Measurements from ENCODE around the gene NAT16. TPM values are rescaled to one million over a fixed set of nuclear protein-coding genes. Genes with fewer than 3 reads are reported as not detected.
"Not testable (repeated sequence)": the region's sequence is repeated elsewhere in the genome, so short reads cannot be mapped to it uniquely, and the experiment has no call there.

The NAT16 gene
- total RNA-seq, 2 experiments from 2014 or later: not detected

GRCh38 chr7:101151908-101152651 lies 28.0 kb downstream of the NAT16 start:
- POLR2A ChIA-PET: no interaction called here
- no peaks in the 10 kb centered on the region for H3K9me3 Mint-ChIP-seq
- intact Hi-C loops (cut with micrococcal nuclease): no loop called here

GRCh38 chr7:101140746-101141382 lies 39.2 kb downstream of the NAT16 start:
- ChIA-PET POLR2A (no interaction called here), CTCF (interaction anchor here (1.0 to 9.4 kb wide), 4 partner anchors 13 to 150 kb away, joined by 4 to 297 read pairs (median 5); no protein-coding TSS in a partner anchor)
- intact Hi-C loops (cut with micrococcal nuclease): loop anchor here (5.0 kb wide), 1 partner anchor 151 kb away; no protein-coding TSS in a partner anchor
- H3K4me1 Mint-ChIP-seq (ENCODE audit: low read depth): peaks cover 37% of the 10 kb centered on the region
- H3K27me3 Mint-ChIP-seq: peaks cover 5% of the 10 kb centered on the region
- H3K36me3 Mint-ChIP-seq: no peaks in the 10 kb centered on the region
- DNase-seq: no peak
- no peak overlapping the region for H3K4me3 Mint-ChIP-seq
- no peaks in the 10 kb centered on the region for H3K9me3 Mint-ChIP-seq
- no peak overlapping the region for H3K27ac Mint-ChIP-seq

More at GRCh38 chr7:101151908-101152651, 28.0 kb downstream of the NAT16 start:
- H3K27me3 Mint-ChIP-seq: peaks cover 8% of the 10 kb centered on the region
- H3K4me1 Mint-ChIP-seq (ENCODE audit: low read depth): peaks cover 12% of the 10 kb centered on the region
- no peak for DNase-seq
- no peak overlapping the region for H3K27ac Mint-ChIP-seq
- CTCF ChIA-PET: interaction anchor here (0.9 to 3.0 kb wide), 3 partner anchors 8 to 93 kb away, joined by 3 to 34 read pairs (median 7); partner anchors contain the start of gene FIS1
- H3K36me3 Mint-ChIP-seq: peaks cover 6% of the 10 kb centered on the region
- H3K4me3 Mint-ChIP-seq: no peak overlapping the region

- intact Hi-C loops (cut with micrococcal nuclease): loop anchor here (5.0 kb wide), 1 partner anchor 152 kb away; no protein-coding TSS in a partner anchor
- no peak for DNase-seq
- H3K4me3 Mint-ChIP-seq: no peak overlapping the region
- H3K27me3 Mint-ChIP-seq: peaks cover 9% of the 10 kb centered on the region
- peaks cover 37% of the 10 kb centered on the region for H3K4me1 Mint-ChIP-seq (ENCODE audit: low read depth)
- H3K36me3 Mint-ChIP-seq: no peaks in the 10 kb centered on the region
- no peak overlapping the region for H3K27ac Mint-ChIP-seq
- H3K9me3 Mint-ChIP-seq: no peaks in the 10 kb centered on the region
- ChIA-PET CTCF (interaction anchor here (1.0 to 9.4 kb wide), 4 partner anchors 13 to 151 kb away, joined by 4 to 297 read pairs (median 4); no protein-coding TSS in a partner anchor), POLR2A (no interaction called here)
Measured at GRCh38 chr7:101140339-101140699, 39.8 kb downstream of the NAT16 start.

DNA sequence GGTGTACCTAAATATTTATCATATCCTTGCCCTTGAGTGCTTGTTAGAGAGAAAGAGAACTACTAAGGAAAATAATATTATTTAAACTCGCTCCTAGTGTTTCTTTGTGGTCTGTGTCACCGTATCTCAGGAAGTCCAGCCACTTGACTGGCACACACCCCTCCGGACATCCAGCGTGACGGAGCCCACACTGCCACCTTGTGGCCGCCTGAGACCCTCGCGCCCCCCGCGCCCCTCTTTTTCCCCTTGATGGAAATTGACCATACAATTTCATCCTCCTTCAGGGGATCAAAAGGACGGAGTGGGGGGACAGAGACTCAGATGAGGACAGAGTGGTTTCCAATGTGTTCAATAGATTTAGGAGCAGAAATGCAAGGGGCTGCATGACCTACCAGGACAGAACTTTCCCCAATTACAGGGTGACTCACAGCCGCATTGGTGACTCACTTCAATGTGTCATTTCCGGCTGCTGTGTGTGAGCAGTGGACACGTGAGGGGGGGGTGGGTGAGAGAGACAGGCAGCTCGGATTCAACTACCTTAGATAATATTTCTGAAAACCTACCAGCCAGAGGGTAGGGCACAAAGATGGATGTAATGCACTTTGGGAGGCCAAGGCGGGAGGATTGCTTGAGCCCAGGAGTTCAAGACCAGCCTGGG lies 41.8 kb downstream of the NAT16 start:
- Mint-ChIP-seq H3K27me3 (peaks cover 16% of the 10 kb centered on the region), H3K36me3 (no peaks in the 10 kb centered on the region), H3K4me3 (peak overlapping the region; percentile 30), H3K27ac (peak overlapping the region; percentile 72), H3K4me1 (ENCODE audit: low read depth) (peaks cover 47% of the 10 kb centered on the region), H3K9me3 (no peaks in the 10 kb centered on the region)
- ChIA-PET POLR2A (no interaction called here), CTCF (interaction anchor here (0.6 to 2.9 kb wide), 10 partner anchors 35 to 505 kb away, joined by 3 to 10 read pairs (median 4); partner anchors contain the start of genes ACHE, TRIM56 and UFSP1)
- intact Hi-C loops (cut with micrococcal nuclease): loop anchor here (1.0 kb wide), 1 partner anchor 16 kb away; the partner anchor contains the start of gene AP1S1
- DNase-seq: peak; percentile 94

DNA sequence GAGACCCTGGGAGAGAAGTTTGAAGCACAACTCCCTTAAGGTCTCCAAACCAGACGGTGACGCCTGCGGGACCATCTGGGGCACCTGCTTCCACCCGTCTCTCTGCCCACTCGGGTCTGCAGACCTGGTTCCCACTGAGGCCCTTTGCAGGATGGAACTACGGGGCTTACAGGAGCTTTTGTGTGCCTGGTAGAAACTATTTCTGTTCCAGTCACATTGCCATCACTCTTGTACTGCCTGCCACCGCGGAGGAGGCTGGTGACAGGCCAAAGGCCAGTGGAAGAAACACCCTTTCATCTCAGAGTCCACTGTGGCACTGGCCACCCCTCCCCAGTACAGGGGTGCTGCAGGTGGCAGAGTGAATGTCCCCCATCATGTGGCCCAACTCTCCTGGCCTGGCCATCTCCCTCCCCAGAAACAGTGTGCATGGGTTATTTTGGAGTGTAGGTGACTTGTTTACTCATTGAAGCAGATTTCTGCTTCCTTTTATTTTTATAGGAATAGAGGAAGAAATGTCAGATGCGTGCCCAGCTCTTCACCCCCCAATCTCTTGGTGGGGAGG lies 42.4 kb downstream of the NAT16 start:
- POLR2A ChIA-PET: interaction anchor here (0.7 kb wide), 1 partner anchor 14 kb away, joined by 3 read pairs; no protein-coding TSS in a partner anchor
- CTCF ChIA-PET: interaction anchor here (0.6 to 2.9 kb wide), 9 partner anchors 36 to 248 kb away, joined by 3 to 10 read pairs (median 4); partner anchors contain the start of genes ACHE, TRIM56 and UFSP1

GRCh38 chr7:101134399-101134980 lies 45.6 kb downstream of the NAT16 start:
- ChIA-PET POLR2A (no interaction called here), CTCF (interaction anchor here (1.7 to 4.8 kb wide), 3 partner anchors 8 to 58 kb away, joined by 5 to 24 read pairs (median 11); partner anchors contain the start of gene SERPINE1)
- Mint-ChIP-seq H3K4me3 (no peak overlapping the region), H3K36me3 (no peaks in the 10 kb centered on the region), H3K4me1 (ENCODE audit: low read depth) (peaks cover 42% of the 10 kb centered on the region), H3K27ac (peak overlapping the region; percentile 3), H3K9me3 (no peaks in the 10 kb centered on the region), H3K27me3 (peaks cover 24% of the 10 kb centered on the region)
- intact Hi-C loops (cut with micrococcal nuclease): no loop called here
- DNase-seq: no peak

More for the DNA sequence above, 42.4 kb downstream of the NAT16 start:
- intact Hi-C loops (cut with micrococcal nuclease): loop anchor here (1.0 to 2.0 kb wide), 3 partner anchors 17 to 43 kb away; partner anchors contain the start of gene AP1S1
- no peak for DNase-seq
- Mint-ChIP-seq H3K36me3 (no peaks in the 10 kb centered on the region), H3K27ac (no peak overlapping the region), H3K27me3 (peaks cover 19% of the 10 kb centered on the region), H3K4me1 (ENCODE audit: low read depth) (peaks cover 48% of the 10 kb centered on the region), H3K4me3 (no peak overlapping the region), H3K9me3 (no peaks in the 10 kb centered on the region)

GRCh38 chr7:101133621-101134398 lies 46.3 kb downstream of the NAT16 start:
- H3K4me3 Mint-ChIP-seq: no peak overlapping the region
- no peaks in the 10 kb centered on the region for H3K9me3 Mint-ChIP-seq
- H3K36me3 Mint-ChIP-seq: no peaks in the 10 kb centered on the region
- H3K27me3 Mint-ChIP-seq: peaks cover 24% of the 10 kb centered on the region
- peaks cover 40% of the 10 kb centered on the region for H3K4me1 Mint-ChIP-seq (ENCODE audit: low read depth)
- H3K27ac Mint-ChIP-seq: no peak overlapping the region
- intact Hi-C loops (cut with micrococcal nuclease): no loop called here
- ChIA-PET POLR2A (no interaction called here), CTCF (interaction anchor here (1.7 to 4.8 kb wide), 3 partner anchors 8 to 58 kb away, joined by 5 to 24 read pairs (median 11); partner anchors contain the start of gene SERPINE1)
- DNase-seq: peak; percentile 19

- POLR2A ChIA-PET: not testable (repeated sequence)
Measured at GRCh38 chr7:101132626-101133600, 47.2 kb downstream of the NAT16 start.

GRCh38 chr7:101129603-101130117 lies 50.4 kb downstream of the NAT16 start:
- no peak overlapping the region for H3K4me3 Mint-ChIP-seq
- peaks cover 42% of the 10 kb centered on the region for H3K27me3 Mint-ChIP-seq
- H3K9me3 Mint-ChIP-seq: no peaks in the 10 kb centered on the region
- ChIA-PET CTCF (interaction anchor here (0.6 kb wide), 1 partner anchor 35 kb away, joined by 4 read pairs; no protein-coding TSS in a partner anchor), POLR2A (no interaction called here)
- H3K36me3 Mint-ChIP-seq: no peaks in the 10 kb centered on the region
- intact Hi-C loops (cut with micrococcal nuclease): no loop called here
- peaks cover 38% of the 10 kb centered on the region for H3K4me1 Mint-ChIP-seq (ENCODE audit: low read depth)
- no peak for DNase-seq
- H3K27ac Mint-ChIP-seq: no peak overlapping the region

More at GRCh38 chr7:101132626-101133600, 47.2 kb downstream of the NAT16 start:
- H3K36me3 Mint-ChIP-seq; H3K9me3 Mint-ChIP-seq; DNase-seq; intact Hi-C loops (cut with micrococcal nuclease); H3K4me3 Mint-ChIP-seq; H3K27ac Mint-ChIP-seq: not testable (repeated sequence)
- CTCF ChIA-PET: interaction anchor here (1.7 to 4.8 kb wide), 2 partner anchors 7 to 10 kb away, joined by 5 to 24 read pairs; partner anchors contain the start of gene SERPINE1
- peaks cover 27% of the 10 kb centered on the region for H3K27me3 Mint-ChIP-seq
- H3K4me1 Mint-ChIP-seq (ENCODE audit: low read depth): peaks cover 33% of the 10 kb centered on the region

All from activated CD4-positive, alpha-beta memory T cell treated with anti-CD3 and anti-CD28 coated beads for 36 hours (primary cell).